GM12801 (cell line): ENCODE results near the gene SPATA4.

Source experiments
- CTCF ChIP-seq: IDR thresholded peaks from one replicate; pipeline ENCODE4 v1.5.1; 2011; ENCODE audit warnings: control low read depth; ENCODE audit not compliant: insufficient read length; ENCODE audit errors: extremely low read depth

Gene SPATA4

GRCh38 chr4:176195184-176195978, at the start of gene SPATA4:
TSS of gene SPATA4 (minus strand) at chr4:176195585. CDS start at chr4:176195562, 23 bp downstream.
- no peak for TF ChIP-seq CTCF

DNA sequence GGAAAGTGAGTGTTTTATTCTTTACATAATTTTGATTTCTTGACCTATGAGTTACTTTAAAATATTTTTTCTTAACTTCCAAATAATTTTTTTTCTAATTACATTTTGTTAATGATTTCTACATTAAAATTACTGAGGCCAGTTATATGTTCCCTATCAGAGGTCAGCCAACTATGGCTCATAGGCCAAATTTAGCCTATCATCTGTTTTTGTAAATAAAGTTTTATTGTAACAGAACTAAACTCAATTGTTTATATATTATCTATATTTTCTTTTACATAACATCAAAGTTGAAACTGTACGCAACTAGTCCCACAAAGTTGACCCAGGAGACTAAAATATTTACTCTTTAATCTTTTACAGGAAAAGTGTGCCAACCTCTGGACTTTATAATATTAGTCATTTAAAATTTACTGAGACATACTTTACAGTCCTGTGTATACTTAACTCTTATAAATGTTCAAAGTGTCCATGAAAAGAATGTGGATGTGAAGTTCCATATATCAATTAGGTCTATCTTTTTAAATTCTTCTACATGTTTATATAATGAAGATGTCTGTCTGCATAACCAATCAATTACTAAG, 47.5 kb upstream of the SPATA4 start:
- TF ChIP-seq CTCF: no peak

GRCh38 chr4:176241703-176242102, 46.3 kb upstream of the SPATA4 start:
- no peak for TF ChIP-seq CTCF

DNA sequence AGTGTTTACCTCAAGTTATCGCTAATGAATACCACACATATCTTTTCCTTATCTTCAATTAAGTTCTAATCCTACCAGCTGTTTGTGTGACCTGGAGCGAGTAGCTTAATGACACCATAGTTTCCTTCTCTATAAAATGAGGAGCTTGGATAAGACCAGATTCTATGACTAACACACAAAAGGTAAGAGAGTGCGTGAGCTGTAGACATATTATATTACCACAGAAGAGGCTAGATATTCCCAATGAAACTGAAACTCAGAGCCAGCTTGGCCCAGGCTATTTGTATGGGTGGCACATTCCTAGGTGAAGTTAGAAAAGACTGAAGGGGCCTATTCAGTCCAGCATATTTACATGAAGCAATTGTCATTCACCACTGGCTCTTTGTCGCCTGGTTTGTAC, 43.4 kb upstream of the SPATA4 start:
- TF ChIP-seq CTCF: no peak

DNA sequence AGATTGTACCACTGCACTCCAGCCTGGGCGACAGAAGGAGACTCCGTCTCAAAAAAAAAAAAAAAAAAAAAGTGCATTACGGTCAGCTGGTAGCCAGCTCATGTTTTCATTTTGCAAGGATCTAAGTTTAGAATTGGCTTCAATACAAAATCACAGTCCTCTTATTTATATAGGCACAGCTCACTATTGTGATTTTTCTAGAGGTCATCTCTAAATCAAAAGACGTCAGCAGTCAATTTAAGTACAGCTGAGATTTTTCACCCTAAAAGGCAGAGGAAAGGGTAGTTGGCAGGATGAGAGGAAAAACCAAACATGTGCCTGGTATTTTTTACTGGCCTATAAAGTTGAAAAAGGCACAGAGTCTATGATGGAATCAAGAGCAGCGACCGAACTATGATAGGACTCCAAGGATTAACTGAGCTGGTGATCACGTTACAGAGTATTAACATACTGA, 42.8 kb upstream of the SPATA4 start:
- TF ChIP-seq CTCF: no peak

GRCh38 chr4:176236946-176237345, 41.6 kb upstream of the SPATA4 start:
- TF ChIP-seq CTCF: no peak

GRCh38 chr4:176230836-176231235, 35.5 kb upstream of the SPATA4 start:
- no peak for TF ChIP-seq CTCF
